Inferior parietal cortex (tissue), 1 donor: Measurements from ENCODE around the gene TCFL5.

ENCODE experiments used
- DNase-seq: peaks from one replicate; pipeline ENCODE4 v3.0.0-alpha.2; 2016; ENCODE audit errors: extremely low spot score

Gene TCFL5

GRCh38 chr20:62880147-62880934 lies 18.7 kb upstream of the TCFL5 start:
- DNase-seq: no peak

DNA sequence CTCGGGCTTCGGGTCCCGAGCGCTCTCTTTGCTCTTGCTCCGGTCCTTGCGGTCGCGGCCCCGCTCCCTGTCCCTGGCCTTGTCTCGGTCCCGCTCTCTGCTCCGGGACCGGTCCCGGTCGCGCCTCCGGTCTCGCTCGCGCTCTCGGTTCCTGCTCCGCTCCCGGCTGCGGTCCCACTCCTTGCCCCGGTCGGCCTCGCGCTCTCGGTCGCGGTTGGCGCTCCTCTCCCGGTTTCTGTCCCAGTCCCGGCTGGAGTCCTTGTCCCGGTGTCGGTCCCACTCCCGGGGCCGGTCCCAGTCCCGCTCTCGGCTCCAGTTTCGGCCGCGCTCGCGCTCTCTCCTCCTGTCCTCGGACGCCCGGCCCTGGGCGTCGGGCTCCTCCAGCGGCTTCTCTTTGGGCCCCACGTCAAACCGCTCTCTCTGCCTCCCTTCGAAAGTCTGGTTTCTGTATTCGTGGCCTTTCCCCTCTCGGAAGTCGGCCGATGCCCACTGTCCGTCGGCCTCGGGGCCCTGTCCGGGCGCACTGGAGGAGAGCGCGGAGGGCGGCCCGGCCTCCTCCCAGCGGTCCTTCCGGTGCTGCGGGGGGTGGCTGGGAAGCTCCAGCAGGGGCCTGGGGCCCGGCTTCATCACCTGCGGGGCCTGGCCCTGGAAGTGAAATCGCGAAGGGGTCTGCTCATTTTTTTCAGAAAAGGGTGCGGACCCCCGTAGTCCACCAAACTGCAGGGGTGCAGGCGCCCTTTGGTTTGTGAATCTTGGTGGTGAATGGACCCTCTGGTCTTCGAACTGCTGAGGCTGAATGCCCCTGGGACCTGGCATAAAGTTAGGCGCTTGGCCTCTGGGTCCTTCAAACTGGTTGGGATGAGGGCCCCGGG lies 17.9 kb upstream of the TCFL5 start:
- no peak for DNase-seq

- no peak for DNase-seq
These were observed 16.8 kb upstream of the TCFL5 start for GRCh38 chr20:62878244-62879038.

DNA sequence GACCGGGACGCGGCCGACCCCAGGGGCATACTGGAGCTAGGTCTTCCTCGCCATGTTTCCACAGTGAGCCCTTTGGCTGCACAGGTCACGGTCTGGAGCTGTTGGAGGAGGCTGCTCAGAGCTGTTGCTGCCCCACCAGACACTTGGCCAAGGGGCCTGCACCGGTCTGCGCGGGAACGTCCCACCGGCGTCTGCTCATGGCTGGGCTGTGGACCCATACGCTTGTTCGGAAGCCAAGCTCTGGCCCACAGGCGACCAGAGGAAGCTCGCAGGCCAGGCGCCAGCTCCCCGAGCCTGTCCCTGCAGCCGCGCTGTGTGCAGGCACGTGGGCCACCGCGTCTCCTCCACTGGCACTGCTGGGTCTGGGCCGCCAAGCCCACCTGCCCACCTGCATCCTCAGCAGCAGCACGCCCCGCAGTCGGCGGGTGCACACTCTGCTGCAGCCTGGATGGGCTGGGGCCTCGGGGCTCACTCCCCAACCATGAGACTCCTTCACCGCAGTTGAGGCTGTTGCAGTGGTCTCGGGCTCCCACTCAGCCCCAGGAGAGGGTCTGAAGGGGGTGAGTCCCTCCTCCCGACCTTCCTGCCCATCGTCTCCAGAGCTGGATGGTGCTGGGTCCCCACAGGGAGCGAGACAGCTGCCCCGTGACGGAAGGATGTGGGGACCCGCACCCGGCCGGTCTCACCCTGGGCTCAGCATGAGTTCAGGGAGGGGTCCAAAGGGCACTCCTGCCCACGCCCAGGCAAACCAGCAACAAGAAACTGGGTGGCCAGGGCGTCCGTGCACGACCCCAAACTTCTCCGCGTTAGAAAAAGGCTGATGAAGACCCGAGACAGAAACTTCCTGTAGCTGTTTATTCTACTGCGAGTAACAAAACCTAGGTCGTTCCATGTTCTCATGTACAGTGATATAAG lies 15.5 kb upstream of the TCFL5 start:
- no peak for DNase-seq

- no peak for DNase-seq
These were observed 14.9 kb upstream of the TCFL5 start for GRCh38 chr20:62876501-62876901.

- DNase-seq: peak; percentile 77
These were observed 14.1 kb upstream of the TCFL5 start for GRCh38 chr20:62875419-62876361.

GRCh38 chr20:62874964-62875344 lies 13.3 kb upstream of the TCFL5 start:
- no peak for DNase-seq

- DNase-seq: peak; percentile 54
These were observed 12.0 kb upstream of the TCFL5 start for GRCh38 chr20:62873681-62874031.

GRCh38 chr20:62873280-62873679 lies 11.7 kb upstream of the TCFL5 start:
- DNase-seq: no peak

GRCh38 chr20:62872862-62873261 lies 11.2 kb upstream of the TCFL5 start:
- no peak for DNase-seq

GRCh38 chr20:62872184-62872847 lies 10.7 kb upstream of the TCFL5 start:
- DNase-seq: no peak

DNA sequence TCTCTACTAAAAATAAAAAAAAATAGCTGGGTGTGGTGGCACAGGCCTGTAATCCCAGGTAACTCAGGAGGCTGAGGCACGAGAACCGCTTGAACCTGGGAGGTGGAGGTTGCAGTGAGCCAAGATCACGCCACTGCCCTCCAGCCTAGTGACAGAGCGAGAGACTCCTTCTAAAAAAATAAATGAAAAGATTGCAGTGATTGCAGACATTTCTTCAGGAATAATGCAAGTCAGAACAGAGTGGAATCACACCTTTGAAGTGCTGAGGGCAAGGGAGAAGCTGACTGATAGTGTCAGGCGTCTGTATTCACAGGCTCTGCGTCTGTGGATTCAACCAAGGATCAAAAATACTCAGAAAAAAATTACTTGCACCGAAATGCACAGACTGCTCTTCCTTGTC lies 2.6 kb upstream of the TCFL5 start:
- no peak for DNase-seq

GRCh38 chr20:62860924-62861691 lies 514 bp downstream of the TCFL5 start:
- no peak for DNase-seq

- peak; percentile 61 for DNase-seq
These were observed 1.2 kb downstream of the TCFL5 start for GRCh38 chr20:62860391-62860923.

- no peak for DNase-seq
These were observed 1.9 kb downstream of the TCFL5 start for GRCh38 chr20:62859721-62860120.

DNA sequence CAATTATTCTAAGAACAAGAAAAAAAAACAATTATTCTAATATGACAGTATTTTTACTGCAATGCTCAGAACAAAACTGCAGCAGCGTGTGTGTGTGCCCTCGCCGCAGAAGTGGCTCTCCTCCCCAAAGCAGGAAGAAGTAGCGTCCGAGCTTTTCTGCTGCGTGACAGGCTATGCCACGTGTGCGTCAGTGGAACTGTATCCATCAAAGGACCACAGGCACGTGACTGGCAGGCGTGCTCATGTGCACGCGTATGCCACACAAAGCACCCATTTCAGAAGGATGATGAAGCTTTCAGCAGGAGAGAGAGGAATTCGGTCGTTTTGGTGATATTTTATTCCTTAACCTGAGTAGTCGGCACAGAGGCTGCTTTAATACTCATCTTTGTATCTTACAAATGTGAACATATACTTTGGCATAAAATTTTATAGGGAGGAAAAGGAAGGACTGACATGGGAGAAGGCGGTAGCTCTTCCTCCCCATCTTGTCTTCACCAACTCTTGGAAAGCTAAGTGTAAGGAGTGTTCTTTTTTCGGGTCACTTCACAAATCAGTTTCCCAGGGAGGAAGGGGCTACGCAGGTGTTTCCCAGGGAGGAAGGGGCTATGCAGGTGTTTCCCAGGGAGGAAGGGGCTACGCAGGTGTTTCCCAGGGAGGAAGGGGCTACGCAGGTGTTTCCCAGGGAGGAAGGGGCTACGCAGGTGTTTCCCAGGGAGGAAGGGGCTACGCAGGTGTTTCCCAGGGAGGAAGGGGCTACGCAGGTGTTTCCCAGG lies 3.4 kb downstream of the TCFL5 start:
- peak; percentile 64 for DNase-seq

- DNase-seq: no peak
These were observed 4.5 kb downstream of the TCFL5 start for GRCh38 chr20:62856931-62857619.
